ENCODE measurements around the gene LTBP3.

LTBP3 gene

DNA sequence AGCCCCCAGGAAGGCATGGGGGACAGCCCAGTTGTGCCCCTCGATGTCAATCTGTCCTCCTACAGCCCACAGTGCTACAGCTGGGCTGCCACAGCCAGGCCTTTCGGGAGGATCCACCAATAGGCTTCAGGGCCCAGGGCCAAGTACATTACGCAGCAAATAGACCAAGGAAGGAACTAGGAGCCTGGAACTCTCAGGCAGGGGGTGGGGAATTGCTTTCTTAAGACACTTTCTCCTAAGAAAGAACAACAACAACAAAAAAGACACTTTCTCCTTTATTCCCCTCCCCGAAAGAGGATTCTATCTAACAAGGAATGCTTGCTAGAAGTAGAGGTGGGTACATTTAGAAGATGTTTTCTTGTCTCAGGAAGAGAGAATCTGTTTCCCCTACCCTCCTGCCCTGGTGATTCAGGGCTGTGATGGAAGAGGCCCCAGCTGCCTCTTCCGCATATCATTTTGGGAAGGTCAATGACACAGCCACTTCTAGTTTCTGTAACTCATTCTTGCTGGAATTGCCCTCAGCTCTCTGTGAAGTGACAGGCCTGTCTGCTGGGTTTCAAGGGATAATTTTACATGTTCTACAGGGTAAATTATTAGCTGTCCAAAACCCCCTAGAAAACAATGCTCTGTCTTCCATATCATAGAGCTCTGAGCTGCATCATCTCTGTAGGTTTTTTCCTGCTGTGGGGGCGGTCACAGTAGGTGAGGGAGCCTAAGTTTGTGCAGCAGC is 65.4 kb downstream of the LTBP3 start:
- DNase-seq = peak; percentile 90

DNA sequence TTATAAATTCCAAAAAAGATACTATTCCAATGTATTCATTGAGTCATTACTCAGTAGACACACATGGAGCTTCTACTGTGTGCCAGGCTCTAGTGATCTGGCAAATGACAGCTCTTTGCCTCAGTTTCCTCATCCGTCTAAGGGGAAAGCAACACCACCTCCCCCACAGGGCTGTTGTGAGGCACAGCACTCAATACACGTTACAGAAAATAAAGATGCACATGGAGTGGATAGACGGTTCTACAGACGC is 65.8 kb downstream of the LTBP3 start:
- DNase-seq = no peak

DNA sequence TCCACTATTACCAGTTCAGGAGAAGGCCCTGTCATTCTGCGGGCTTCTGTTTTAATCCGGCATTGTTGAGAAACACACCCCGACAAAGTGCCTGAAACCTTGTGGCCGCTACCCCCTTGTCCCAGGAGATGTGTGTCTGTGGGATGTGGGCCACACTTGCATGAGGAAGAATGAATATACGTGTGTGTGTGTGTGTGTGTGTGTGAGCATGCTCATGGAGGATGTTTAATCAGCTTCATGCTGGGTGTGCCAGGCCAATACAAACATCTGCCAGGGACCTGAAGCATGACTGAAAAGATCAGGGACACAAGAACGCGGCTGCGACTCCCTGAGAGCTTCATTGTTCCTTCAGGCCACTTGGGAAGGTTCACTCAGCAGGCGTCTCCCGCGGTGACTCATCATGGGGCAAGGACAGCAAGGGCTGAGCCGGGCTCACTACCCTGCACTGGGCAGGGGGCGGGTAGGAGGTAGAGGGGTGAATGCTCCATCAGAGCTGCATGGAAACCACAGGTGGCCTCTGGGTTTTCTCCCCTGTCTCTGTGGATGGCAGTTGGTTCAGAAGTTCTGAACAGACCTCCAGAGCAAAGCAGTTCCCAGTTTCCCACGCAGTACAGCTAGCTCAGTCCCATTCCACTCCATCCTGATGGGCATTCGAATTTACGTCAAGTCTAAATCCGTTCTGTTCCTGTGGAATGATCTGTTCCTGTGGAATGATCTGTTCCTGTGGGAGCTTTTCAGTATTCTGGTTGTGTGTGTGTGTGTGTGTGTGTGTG is 66.4 kb downstream of the LTBP3 start:
- peak; percentile 77 for DNase-seq

DNA sequence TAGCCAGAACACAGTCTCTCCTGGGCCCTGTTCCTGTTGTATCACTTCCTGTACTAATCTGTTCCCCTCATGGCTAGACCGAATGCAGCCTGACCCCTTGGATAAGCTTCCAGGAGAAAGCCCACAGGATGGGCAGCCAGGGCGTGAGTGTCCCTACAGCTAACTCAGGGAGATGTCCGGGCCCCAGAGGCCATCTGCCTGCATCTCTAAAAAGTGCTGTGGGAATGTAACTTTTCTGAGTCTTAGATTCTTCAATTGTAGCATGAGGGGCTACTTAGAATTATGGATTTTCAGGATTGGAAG is 67.0 kb downstream of the LTBP3 start:
- no peak for DNase-seq

DNA sequence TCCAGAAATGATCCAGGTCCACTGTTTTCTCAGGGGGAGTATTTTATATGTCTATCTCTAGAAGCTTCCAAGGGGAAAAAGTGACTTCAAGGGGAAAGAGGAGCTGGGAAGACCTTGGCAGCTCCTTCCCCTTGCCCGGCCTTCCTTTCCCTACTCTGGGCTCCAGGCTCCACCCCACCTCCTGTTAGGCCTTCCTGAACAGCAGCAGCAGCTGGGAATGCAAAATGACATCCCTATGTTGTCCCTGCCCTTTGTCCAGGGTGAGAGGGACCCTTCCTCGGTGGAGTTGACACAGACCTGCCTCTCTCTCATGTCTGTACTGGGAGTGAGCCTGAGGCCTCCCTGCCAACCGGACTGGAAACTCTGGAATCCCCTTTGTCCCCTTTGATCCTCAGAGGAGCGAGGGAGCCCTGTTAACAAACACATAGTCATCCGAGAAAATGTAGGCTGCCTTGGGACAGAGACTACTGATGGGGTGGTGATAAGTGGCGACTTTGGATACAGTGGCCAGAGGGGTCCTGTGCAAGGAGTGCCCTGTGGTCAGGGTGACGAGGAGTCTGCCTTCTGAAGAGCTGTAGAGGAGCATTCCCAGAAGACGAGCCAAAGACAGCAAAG is 68.3 kb downstream of the LTBP3 start:
- peak; percentile 82 for DNase-seq

DNA sequence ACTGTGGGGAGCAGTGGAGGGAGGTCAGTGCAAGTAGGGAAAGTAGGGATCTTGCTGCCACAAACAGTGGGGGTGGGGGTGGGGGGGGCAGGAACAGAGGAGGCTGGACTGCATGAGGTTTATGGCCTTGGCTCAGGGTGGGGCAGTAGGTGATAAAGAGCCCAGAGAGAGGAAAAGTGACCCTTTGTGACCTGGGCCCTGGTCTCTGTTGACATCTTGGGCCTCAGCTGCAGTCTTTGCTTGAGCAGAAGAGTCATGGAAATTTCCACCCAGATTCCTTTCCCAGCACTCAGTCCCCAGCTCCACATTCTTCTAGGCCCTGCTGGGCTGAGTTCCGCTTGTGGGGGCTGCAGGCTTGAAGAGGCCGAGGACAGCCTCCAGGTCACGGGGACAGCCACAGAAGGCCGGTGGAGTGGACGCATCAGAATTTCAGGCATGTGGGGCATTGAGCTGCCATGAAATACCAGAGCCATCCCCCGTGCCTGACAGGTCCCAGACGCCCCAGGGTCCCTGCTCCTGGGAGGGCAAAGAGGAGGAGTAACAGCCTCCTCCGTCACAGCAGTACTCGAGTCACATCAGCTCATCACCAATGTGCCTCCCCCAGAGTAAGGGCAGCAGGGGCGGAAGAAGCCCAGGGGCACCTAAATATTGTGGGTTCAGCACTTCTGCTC is 69.0 kb downstream of the LTBP3 start:
- peak; percentile 85 for DNase-seq

Data from femur (tissue), 1 donor.